Measurements from ENCODE around the gene XYLT2. TPM values are rescaled to one million over a fixed set of nuclear protein-coding genes. Genes with fewer than 3 reads are reported as not detected.
A peak's percentile ranks its signal among the peaks of the same experiment; 100 is the strongest.
"Not testable (repeated sequence)": the region's sequence is repeated elsewhere in the genome, so short reads cannot be mapped to it uniquely, and the experiment has no call there.

XYLT2 gene
- total RNA-seq, 4 donors from 2014 or later = 23.5 to 41.3 (median 34.6) TPM

DNA sequence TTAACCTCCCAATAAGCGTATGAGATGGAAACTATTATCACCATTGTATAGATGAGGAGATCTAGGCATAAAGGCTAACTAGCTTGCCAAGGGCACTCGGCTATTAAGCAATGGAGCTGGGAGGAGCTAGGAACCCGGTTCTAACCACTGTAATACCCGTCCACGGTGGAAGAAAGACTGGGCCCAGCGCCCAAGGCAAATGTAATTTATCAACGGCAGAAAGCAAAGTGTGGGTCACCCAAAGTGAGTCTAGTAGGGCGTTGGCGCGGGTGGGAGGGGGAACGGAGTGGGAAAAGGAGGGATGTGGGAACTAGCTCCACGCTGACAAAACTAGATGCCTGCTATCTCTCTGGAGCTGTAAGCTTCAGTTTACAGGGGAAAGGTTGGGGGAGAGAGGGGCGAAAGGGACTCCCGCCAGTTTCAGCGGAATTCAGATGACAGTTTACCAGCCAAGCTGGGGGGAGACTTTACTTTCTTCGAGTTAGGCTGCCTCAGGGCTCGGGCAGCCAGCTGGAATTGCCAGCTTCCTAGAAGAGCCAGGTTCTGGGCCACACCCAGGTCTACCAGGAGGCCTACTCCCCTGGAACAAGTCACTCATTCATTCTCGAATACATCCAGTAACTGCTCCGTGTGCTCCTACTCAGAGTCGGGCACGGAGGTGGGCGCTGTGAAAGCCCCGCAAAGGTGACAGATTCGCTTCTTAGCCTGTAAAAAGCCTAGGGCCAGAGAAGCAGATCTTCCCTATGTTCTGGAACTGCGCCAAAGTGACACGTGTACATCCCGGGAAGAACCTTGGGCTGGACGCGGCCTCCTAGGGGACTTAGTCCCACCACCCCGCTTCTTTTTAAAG, 50.6 kb downstream of the XYLT2 start:
- TF ChIP-seq, protein P1, sequence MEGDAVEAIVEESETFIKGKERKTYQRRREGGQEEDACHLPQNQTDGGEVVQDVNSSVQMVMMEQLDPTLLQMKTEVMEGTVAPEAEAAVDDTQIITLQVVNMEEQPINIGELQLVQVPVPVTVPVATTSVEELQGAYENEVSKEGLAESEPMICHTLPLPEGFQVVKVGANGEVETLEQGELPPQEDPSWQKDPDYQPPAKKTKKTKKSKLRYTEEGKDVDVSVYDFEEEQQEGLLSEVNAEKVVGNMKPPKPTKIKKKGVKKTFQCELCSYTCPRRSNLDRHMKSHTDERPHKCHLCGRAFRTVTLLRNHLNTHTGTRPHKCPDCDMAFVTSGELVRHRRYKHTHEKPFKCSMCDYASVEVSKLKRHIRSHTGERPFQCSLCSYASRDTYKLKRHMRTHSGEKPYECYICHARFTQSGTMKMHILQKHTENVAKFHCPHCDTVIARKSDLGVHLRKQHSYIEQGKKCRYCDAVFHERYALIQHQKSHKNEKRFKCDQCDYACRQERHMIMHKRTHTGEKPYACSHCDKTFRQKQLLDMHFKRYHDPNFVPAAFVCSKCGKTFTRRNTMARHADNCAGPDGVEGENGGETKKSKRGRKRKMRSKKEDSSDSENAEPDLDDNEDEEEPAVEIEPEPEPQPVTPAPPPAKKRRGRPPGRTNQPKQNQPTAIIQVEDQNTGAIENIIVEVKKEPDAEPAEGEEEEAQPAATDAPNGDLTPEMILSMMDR (IDR thresholded peaks at IDR 0.05) = no peak
- TF ChIP-seq POLR2A (IDR thresholded peaks at IDR 0.05) = no peak
- H3K4me3 ChIP-seq (ENCODE audit: low read depth, poor library complexity, severe bottlenecking) = peak overlapping the region; percentile 77
- DNase-seq (ENCODE audit: low spot score in 2 of 2) = peak; percentile 35 to 88
- intact Hi-C loops (cut with DNase I; ENCODE audit: low total_unique reads) = no loop called here
- WGBS, 2 donors = 2% methylated on average over 30 of the region's 30 CpGs

DNA sequence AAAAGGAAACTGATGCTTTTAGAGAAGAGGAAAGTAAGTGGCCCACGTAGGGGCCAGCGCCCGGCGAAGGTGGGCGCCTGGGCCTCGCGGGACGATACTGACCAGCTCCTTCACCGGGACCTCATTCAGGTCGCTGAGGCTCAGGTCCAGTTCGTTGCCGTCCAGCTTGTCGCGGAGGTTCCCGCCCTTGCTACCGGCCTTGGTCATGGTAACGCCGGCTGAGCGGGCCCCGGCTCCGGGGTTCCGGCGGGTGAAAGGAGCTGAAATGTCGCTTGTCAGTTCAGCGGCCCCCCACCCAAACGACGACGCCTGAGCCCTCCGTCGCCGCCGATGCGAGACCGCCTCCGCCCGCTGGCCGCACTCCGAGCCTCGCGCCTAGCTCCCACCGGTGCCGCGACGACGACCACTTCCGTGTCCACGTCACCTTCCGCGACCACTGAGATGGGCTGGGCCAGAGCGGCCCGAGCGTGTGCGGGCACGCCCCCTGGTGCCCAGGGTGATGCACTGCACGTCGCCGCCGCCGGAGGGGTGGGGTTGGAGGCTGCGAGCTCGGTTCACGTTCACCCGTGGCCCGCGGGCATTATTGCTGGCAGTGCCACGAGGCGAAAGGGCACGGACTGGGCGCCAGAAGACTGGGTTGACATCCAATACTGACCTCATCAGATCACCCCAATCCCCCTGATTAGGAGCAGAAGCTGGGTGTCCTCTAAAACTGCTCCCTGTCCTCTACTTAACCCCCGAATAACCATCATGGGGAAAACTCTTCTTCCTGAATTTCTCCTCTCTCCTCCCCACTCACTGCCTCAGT, 51.4 kb downstream of the XYLT2 start, which contains the start of gene LRRC59:
LRRC59 (minus strand) TSS at position 413 of the 808 bp plus-strand sequence; CDS start at position 207, 206 bp downstream.
- intact Hi-C loops (cut with DNase I; ENCODE audit: low total_unique reads) = no loop called here
- H3K4me3 ChIP-seq (ENCODE audit: low read depth, poor library complexity, severe bottlenecking) = peak within 1 kb of the TSS; percentile 77
- peak; percentile 84 to 97 for DNase-seq (ENCODE audit: low spot score in 2 of 2)
- WGBS, 2 donors = 0 to 1% methylated on average over 28 to 61 of the region's 70 CpGs
- TF ChIP-seq, protein P1 (IDR thresholded peaks at IDR 0.05) = peak in 1 of 3 donors; percentile 79
- TF ChIP-seq POLR2A (IDR thresholded peaks at IDR 0.05) = no peak

DNA sequence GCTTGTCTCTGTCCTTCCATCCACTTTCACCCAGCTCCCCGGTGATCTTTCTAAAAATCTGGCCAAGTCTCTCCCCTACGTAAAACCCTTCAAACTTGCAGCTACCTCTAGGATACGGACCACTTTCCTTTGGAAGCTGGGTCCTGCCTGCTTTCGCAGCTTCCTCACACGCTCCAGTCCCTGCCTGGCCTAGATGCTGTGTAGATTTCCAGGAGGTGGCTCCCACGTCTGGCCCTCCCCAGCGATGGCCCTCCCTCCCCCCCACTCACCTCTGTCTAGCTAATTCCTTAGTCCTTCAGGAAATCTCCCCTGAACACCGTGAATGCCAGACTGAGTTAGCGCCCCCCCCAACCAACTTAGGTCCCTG, 52.0 kb downstream of the XYLT2 start:
- intact Hi-C loops (cut with DNase I; ENCODE audit: low total_unique reads) = no loop called here
- no peak overlapping the region for H3K4me3 ChIP-seq (ENCODE audit: low read depth, poor library complexity, severe bottlenecking)
- TF ChIP-seq, protein P1 (IDR thresholded peaks at IDR 0.05) = no peak
- no peak for TF ChIP-seq POLR2A (IDR thresholded peaks at IDR 0.05)
- no peak for DNase-seq (ENCODE audit: low spot score in 2 of 2)
- 54 to 55% methylated on average over 9 of the region's 9 CpGs for WGBS, 2 donors

DNA sequence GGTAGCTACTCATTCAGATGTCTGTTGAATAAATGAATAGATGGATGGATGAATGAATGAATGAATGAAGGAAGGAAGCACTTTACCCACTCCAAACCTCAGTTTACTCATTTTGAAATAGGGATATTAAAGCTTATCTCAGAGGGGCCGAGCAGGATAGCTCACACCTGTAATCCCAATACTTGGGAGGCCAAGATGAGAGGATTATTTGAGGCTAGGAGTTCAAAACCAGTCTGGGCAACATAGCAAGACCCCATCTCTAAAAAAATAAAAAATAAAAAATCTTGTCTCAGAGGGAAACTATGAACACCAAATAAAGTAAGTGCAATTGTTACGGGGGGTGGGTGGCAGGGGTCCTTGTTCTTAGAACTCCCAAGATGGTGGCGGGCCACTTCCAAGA, 52.7 kb downstream of the XYLT2 start:
- DNase-seq (ENCODE audit: low spot score in 2 of 2); intact Hi-C loops (cut with DNase I; ENCODE audit: low total_unique reads); H3K4me3 ChIP-seq (ENCODE audit: low read depth, poor library complexity, severe bottlenecking): not testable (repeated sequence)
- 96 to 97% methylated on average over 3 of the region's 3 CpGs for WGBS, 2 donors

DNA sequence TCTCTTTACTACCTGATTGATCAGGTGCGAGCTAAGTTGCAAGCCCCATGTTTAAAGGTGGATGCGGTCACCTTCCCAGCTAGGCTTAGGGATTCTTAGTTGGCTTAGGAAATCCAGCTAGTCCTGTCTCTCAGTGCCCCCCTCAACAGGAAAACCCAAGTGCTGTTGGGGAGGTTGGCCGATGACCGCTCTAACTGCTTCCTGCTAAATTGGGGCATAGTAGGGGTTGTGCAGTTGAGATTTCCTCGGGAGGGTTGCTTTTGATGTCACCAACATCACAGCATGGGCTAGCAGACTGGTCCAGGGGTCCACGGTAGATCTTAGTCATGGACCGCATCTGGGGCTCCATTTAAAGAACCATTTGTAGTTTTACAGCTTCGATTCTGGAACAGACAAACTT, 53.7 kb downstream of the XYLT2 start:
- intact Hi-C loops (cut with DNase I; ENCODE audit: low total_unique reads); DNase-seq (ENCODE audit: low spot score in 2 of 2); H3K4me3 ChIP-seq (ENCODE audit: low read depth, poor library complexity, severe bottlenecking): not testable (repeated sequence)
- WGBS, 2 donors = 92 to 95% methylated on average over 8 of the region's 8 CpGs

DNA sequence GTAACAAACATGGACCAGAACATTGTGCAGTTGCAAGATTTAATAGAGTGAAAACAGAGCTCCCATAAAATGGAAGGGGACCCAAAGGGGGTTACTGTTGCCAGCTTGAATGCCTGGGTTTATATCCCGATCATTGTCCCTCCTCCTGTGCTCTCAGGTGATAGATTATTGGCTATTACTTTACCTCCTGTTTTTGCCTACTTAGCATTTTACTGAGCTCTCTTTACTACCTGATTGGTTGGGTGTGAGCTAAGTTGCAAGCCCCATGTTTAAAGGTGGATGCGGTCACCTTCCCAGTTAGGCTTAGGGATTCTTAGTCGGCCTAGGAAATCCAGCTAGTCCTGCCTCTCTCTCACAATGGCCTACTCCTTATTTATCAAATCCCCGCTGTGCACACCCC, 59.4 kb downstream of the XYLT2 start:
- DNase-seq (ENCODE audit: low spot score in 2 of 2); H3K4me3 ChIP-seq (ENCODE audit: low read depth, poor library complexity, severe bottlenecking); intact Hi-C loops (cut with DNase I; ENCODE audit: low total_unique reads): not testable (repeated sequence)
- WGBS, 2 donors = 88 to 93% methylated on average over 4 of the region's 4 CpGs

DNA sequence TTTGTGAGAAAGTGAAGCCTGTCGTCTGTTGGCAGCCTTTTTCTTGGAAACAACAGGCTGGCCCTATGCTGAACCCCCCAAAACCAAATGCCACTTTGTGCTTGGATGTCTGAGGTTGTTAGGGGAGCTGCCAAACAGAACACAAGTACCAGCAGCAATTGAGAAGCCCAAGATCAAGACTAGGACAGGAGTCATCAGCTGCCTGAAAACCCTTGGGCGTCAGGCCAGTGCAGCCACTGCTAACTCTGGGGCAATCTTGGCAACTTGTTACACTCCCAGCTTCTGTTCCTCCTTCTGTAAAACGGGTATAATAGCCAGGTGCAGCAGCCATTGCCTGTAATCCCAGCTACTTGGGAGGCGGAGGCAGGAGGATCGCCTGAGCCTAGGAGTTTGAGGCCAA, 60.7 kb downstream of the XYLT2 start:
- TF ChIP-seq POLR2A (IDR thresholded peaks at IDR 0.05) = no peak
- TF ChIP-seq, protein P1 (IDR thresholded peaks at IDR 0.05) = no peak
- H3K4me3 ChIP-seq (ENCODE audit: low read depth, poor library complexity, severe bottlenecking) = no peak overlapping the region
- intact Hi-C loops (cut with DNase I; ENCODE audit: low total_unique reads) = no loop called here
- WGBS, 2 donors = 80 to 84% methylated on average over 5 of the region's 5 CpGs
- DNase-seq (ENCODE audit: low spot score in 2 of 2) = no peak
